Measurements from ENCODE around the gene ARHGEF37. TPM values are rescaled to one million over a fixed set of nuclear protein-coding genes. Genes with fewer than 3 reads are reported as not detected.

ARHGEF37 gene
- total and polyA plus RNA-seq, 2 donors from 2014 or later, result 6.9 to 21.8 TPM

DNA sequence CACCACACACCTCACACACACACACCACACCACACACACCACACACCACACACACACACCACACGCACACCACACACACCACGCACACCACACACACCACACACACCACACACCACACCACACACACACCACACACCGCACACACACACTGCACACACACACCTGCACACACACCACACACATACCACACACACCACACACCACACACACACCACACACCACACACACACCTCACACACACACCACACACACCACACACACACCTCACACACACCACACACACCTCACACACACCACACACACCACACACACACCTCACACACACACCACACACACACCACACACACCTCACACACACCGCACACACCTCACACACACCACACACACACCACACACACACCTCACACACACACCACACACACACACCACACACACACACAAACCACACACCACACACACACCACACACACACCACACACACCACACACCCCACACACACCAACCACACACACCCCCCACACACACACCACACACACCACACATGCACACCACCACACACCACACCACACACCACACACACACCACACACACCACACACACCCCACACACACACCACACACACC lies 73.7 kb downstream of the ARHGEF37 start:
- Histone ChIP-seq H3K9ac (ENCODE audit: low read length in 3 of 3) (no peak overlapping the region), H3K4me3 (ENCODE audit: low read length in 3 of 3) (no peak overlapping the region), H3K9me3 (ENCODE audit: control insufficient read depth in 2 of 3, insufficient read depth in 1 of 3, low read length in 3 of 3) (peaks cover 0 to 7% (median 0%) of the 10 kb centered on the region in 3 donors), H3K36me3 (ENCODE audit: control insufficient read depth in 2 of 3, insufficient read depth in 3 of 3, low read length in 3 of 3) (no peaks in the 10 kb centered on the region), H3K27ac (ENCODE audit: low read depth in 2 of 2, low read length in 2 of 2) (no peak overlapping the region), H3K4me1 (ENCODE audit: control insufficient read depth in 2 of 3, insufficient read depth in 2 of 3, low read depth in 1 of 3, low read length in 3 of 3) (no peaks in the 10 kb centered on the region), H3K27me3 (ENCODE audit: control insufficient read depth, insufficient read depth, low read length) (no peaks in the 10 kb centered on the region)
- TF ChIP-seq, protein P1, sequence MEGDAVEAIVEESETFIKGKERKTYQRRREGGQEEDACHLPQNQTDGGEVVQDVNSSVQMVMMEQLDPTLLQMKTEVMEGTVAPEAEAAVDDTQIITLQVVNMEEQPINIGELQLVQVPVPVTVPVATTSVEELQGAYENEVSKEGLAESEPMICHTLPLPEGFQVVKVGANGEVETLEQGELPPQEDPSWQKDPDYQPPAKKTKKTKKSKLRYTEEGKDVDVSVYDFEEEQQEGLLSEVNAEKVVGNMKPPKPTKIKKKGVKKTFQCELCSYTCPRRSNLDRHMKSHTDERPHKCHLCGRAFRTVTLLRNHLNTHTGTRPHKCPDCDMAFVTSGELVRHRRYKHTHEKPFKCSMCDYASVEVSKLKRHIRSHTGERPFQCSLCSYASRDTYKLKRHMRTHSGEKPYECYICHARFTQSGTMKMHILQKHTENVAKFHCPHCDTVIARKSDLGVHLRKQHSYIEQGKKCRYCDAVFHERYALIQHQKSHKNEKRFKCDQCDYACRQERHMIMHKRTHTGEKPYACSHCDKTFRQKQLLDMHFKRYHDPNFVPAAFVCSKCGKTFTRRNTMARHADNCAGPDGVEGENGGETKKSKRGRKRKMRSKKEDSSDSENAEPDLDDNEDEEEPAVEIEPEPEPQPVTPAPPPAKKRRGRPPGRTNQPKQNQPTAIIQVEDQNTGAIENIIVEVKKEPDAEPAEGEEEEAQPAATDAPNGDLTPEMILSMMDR (IDR thresholded peaks at IDR 0.05; ENCODE audit: borderline replicate concordance, extremely low read depth, insufficient read depth), result no peak
- FAIRE-seq, result no peak
- no peak for DNase-seq
- intact Hi-C loops (cut with DNase I), result no loop called here

GRCh38 chr5:149656576-149657182 lies 75.4 kb downstream of the ARHGEF37 start:
- Histone ChIP-seq H3K27ac (ENCODE audit: low read depth in 2 of 2, low read length in 2 of 2) (no peak overlapping the region), H3K4me3 (ENCODE audit: low read length in 3 of 3) (no peak overlapping the region), H3K4me1 (ENCODE audit: control insufficient read depth in 2 of 3, insufficient read depth in 2 of 3, low read depth in 1 of 3, low read length in 3 of 3) (no peaks in the 10 kb centered on the region), H3K9me3 (ENCODE audit: control insufficient read depth in 2 of 3, insufficient read depth in 1 of 3, low read length in 3 of 3) (peaks cover 0 to 7% (median 0%) of the 10 kb centered on the region in 3 donors), H3K36me3 (ENCODE audit: control insufficient read depth in 2 of 3, insufficient read depth in 3 of 3, low read length in 3 of 3) (no peaks in the 10 kb centered on the region), H3K27me3 (ENCODE audit: control insufficient read depth, insufficient read depth, low read length) (no peaks in the 10 kb centered on the region), H3K9ac (ENCODE audit: low read length in 3 of 3) (no peak overlapping the region)
- FAIRE-seq (no peak), DNase-seq (no peak)
- intact Hi-C loops (cut with DNase I), result no loop called here
- TF ChIP-seq, protein P1 (IDR thresholded peaks at IDR 0.05; ENCODE audit: borderline replicate concordance, extremely low read depth, insufficient read depth), result peak; percentile 41

- intact Hi-C loops (cut with DNase I), result no loop called here
- DNase-seq (no peak), FAIRE-seq (no peak)
- no peak overlapping the region for H3K9ac ChIP-seq (ENCODE audit: low read length in 3 of 3)
- H3K27me3 ChIP-seq (ENCODE audit: control insufficient read depth, insufficient read depth, low read length), result no peaks in the 10 kb centered on the region
- no peak overlapping the region for H3K27ac ChIP-seq (ENCODE audit: low read depth in 2 of 2, low read length in 2 of 2)
- TF ChIP-seq, protein P1 (IDR thresholded peaks at IDR 0.05; ENCODE audit: borderline replicate concordance, extremely low read depth, insufficient read depth), result no peak
- no peaks in the 10 kb centered on the region for H3K36me3 ChIP-seq (ENCODE audit: control insufficient read depth in 2 of 3, insufficient read depth in 3 of 3, low read length in 3 of 3)
- H3K4me1 ChIP-seq (ENCODE audit: control insufficient read depth in 2 of 3, insufficient read depth in 2 of 3, low read depth in 1 of 3, low read length in 3 of 3), result no peaks in the 10 kb centered on the region
- peaks cover 0 to 7% (median 0%) of the 10 kb centered on the region in 3 donors for H3K9me3 ChIP-seq (ENCODE audit: control insufficient read depth in 2 of 3, insufficient read depth in 1 of 3, low read length in 3 of 3)
- no peak overlapping the region for H3K4me3 ChIP-seq (ENCODE audit: low read length in 3 of 3)
Observed at GRCh38 chr5:149657324-149657723, 76.0 kb downstream of the ARHGEF37 start.
